ENCODE data around the gene LNX1. TPM values are rescaled to one million over a fixed set of nuclear protein-coding genes. Genes with fewer than 3 reads are reported as not detected.
A peak's percentile ranks its signal among the peaks of the same experiment; 100 is the strongest.

Gene LNX1
- total RNA-seq, 1 experiment from 2014 or later = 9.3 TPM

GRCh38 chr4:53455766-53456165 lies 135.5 kb downstream of the LNX1 start:
- CTCF ChIA-PET = no interaction called here
- no peak overlapping the region for H3K27ac Mint-ChIP-seq (ENCODE audit: unreplicated experiment)
- Histone ChIP-seq H3K27me3 (replicated peaks; ENCODE audit: control insufficient read depth, insufficient read depth, low read length) (no peaks in the 10 kb centered on the region), H3K4me1 (peaks cover 43% of the 10 kb centered on the region), H3K4me3 (ENCODE audit: low read depth, low read length) (no peak overlapping the region), H3K36me3 (ENCODE audit: control insufficient read depth, insufficient read depth, low read length) (peaks cover 1% of the 10 kb centered on the region; the same call in 1 of the 2 replicates), H3K9me3 (no peaks in the 10 kb centered on the region)
- no peak for TF ChIP-seq CTCF (IDR thresholded peaks at IDR 0.05; ENCODE audit: insufficient read depth in 1 of 2, low read depth in 1 of 2, low read length in 1 of 2, severe bottlenecking in 1 of 2, unreplicated experiment in 1 of 2)
- intact Hi-C loops (cut with micrococcal nuclease; ENCODE audit: unreplicated experiment) = loop anchor here (5.0 to 10.0 kb wide), 2 partner anchors 268 to 441 kb away; no protein-coding TSS in a partner anchor
- POLR2A ChIA-PET = no interaction called here
- no peaks in the 10 kb centered on the region for H3K9me3 Mint-ChIP-seq (ENCODE audit: unreplicated experiment)
- DNase-seq = peak; percentile 22 to 44
- BruUV-seq (replicated peaks) = no TSS peak
- no peak overlapping the region for H3K4me3 Mint-ChIP-seq (ENCODE audit: unreplicated experiment)
- H3K4me1 Mint-ChIP-seq (ENCODE audit: low read depth, unreplicated experiment) = peaks cover 14% of the 10 kb centered on the region
- no peaks in the 10 kb centered on the region for H3K27me3 Mint-ChIP-seq (ENCODE audit: insufficient read depth, unreplicated experiment)
- peaks cover 44% of the 10 kb centered on the region for H3K36me3 Mint-ChIP-seq (ENCODE audit: insufficient read depth, unreplicated experiment)

DNA sequence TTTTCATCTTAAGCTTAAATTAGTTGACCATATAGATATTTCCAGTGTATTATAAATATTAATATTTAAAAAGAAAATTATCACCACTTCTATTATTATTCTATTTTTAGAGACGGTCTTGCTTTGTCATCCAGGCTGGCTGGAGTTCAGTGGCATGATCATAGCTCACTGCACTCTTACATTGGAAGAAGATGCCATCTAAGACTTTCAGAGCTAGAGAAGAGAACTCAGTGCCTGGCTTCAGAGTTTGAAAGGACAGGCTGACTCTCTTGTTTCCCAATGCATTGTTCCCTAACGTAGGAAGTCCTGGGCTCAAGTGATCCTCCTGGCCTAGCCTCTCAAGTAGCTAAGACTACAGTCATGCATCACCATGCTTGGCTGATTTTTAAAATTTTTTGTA lies 137.9 kb downstream of the LNX1 start:
- H3K4me3 ChIP-seq (ENCODE audit: low read depth, low read length) = no peak overlapping the region
- no peak for TF ChIP-seq CTCF (IDR thresholded peaks at IDR 0.05; ENCODE audit: insufficient read depth in 1 of 2, low read depth in 1 of 2, low read length in 1 of 2, severe bottlenecking in 1 of 2, unreplicated experiment in 1 of 2)
- no peaks in the 10 kb centered on the region for H3K27me3 Mint-ChIP-seq (ENCODE audit: insufficient read depth, unreplicated experiment)
- no peak overlapping the region for H3K4me3 Mint-ChIP-seq (ENCODE audit: unreplicated experiment)
- H3K27me3 ChIP-seq (replicated peaks; ENCODE audit: control insufficient read depth, insufficient read depth, low read length) = no peaks in the 10 kb centered on the region
- no peaks in the 10 kb centered on the region for H3K9me3 Mint-ChIP-seq (ENCODE audit: unreplicated experiment)
- H3K36me3 ChIP-seq (ENCODE audit: control insufficient read depth, insufficient read depth, low read length) = peaks cover 1% of the 10 kb centered on the region; the same call in 1 of the 2 replicates
- peaks cover 48% of the 10 kb centered on the region for H3K36me3 Mint-ChIP-seq (ENCODE audit: insufficient read depth, unreplicated experiment)
- no peak for DNase-seq
- intact Hi-C loops (cut with micrococcal nuclease; ENCODE audit: unreplicated experiment) = loop anchor here (10.0 kb wide), 1 partner anchor 439 kb away; no protein-coding TSS in a partner anchor
- peaks cover 3% of the 10 kb centered on the region for H3K4me1 Mint-ChIP-seq (ENCODE audit: low read depth, unreplicated experiment)
- ChIA-PET POLR2A (no interaction called here), CTCF (no interaction called here)
- peaks cover 24% of the 10 kb centered on the region for H3K4me1 ChIP-seq
- no TSS peak for BruUV-seq (replicated peaks)
- no peaks in the 10 kb centered on the region for H3K9me3 ChIP-seq
- no peak overlapping the region for H3K27ac Mint-ChIP-seq (ENCODE audit: unreplicated experiment)

DNA sequence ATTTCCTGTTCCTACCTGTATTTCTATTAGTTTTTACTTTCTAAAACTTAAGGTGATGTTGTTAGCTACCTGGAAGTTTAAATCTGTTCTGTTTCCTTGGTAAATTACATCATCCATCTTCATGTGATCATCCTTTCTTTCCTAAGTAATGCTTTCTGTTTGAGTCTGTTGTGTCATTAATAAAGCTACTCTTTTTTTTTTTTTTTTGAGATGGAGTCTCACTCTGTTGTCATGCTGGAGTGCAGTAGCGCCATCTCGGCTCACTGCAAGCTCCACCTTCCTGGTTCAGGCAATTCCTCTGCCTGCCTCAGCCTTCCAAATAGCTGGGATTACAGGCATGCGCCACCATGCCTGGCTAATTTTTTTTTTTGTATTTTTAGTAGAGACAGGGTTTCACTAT lies 140.5 kb downstream of the LNX1 start:
- no peaks in the 10 kb centered on the region for H3K9me3 Mint-ChIP-seq (ENCODE audit: unreplicated experiment)
- no TSS peak for BruUV-seq (replicated peaks)
- peaks cover 10% of the 10 kb centered on the region for H3K4me1 ChIP-seq
- no peaks in the 10 kb centered on the region for H3K27me3 ChIP-seq (replicated peaks; ENCODE audit: control insufficient read depth, insufficient read depth, low read length)
- CTCF ChIA-PET = no interaction called here
- peaks cover 51% of the 10 kb centered on the region for H3K36me3 Mint-ChIP-seq (ENCODE audit: insufficient read depth, unreplicated experiment)
- H3K27me3 Mint-ChIP-seq (ENCODE audit: insufficient read depth, unreplicated experiment) = no peaks in the 10 kb centered on the region
- no peak overlapping the region for H3K4me3 Mint-ChIP-seq (ENCODE audit: unreplicated experiment)
- H3K27ac Mint-ChIP-seq (ENCODE audit: unreplicated experiment) = no peak overlapping the region
- POLR2A ChIA-PET = interaction anchor here (0.7 kb wide), 1 partner anchor 405 kb away, joined by 3 read pairs; no protein-coding TSS in a partner anchor
- TF ChIP-seq CTCF (IDR thresholded peaks at IDR 0.05; ENCODE audit: insufficient read depth in 1 of 2, low read depth in 1 of 2, low read length in 1 of 2, severe bottlenecking in 1 of 2, unreplicated experiment in 1 of 2) = no peak
- H3K4me1 Mint-ChIP-seq (ENCODE audit: low read depth, unreplicated experiment) = peaks cover 6% of the 10 kb centered on the region
- H3K9me3 ChIP-seq = no peaks in the 10 kb centered on the region
- H3K36me3 ChIP-seq (ENCODE audit: control insufficient read depth, insufficient read depth, low read length) = peaks cover 1% of the 10 kb centered on the region; the same call in 1 of the 2 replicates
- H3K4me3 ChIP-seq (ENCODE audit: low read depth, low read length) = no peak overlapping the region
- intact Hi-C loops (cut with micrococcal nuclease; ENCODE audit: unreplicated experiment) = loop anchor here (10.0 kb wide), 1 partner anchor 436 kb away; no protein-coding TSS in a partner anchor
- DNase-seq = peak in 1 of 2 experiments; percentile 7
